SU-DHL-6 (cell line): ENCODE data around the gene SUGCT.

Experiments used
- EZH2phosphoT487 ChIP-seq: fragments of 200-600 bp; sonication (generic), shearing (Covaris generic); conservative IDR thresholded peaks from 2 replicates; pipeline ENCODE4 v1.6.1; 2018; ENCODE audit warnings: mild to moderate bottlenecking, antibody characterized with exemption, low read length, moderate library complexity, mixed read lengths
- TF ChIP-seq, protein P1 (sequence below): fragments of 200-600 bp; sonication (generic); IDR thresholded peaks from one replicate; pipeline ENCODE4 v1.5.1; 2017; ENCODE audit warnings: antibody characterized with exemption, mild to moderate bottlenecking, low read length, moderate library complexity; ENCODE audit not compliant: insufficient read depth, poor library complexity, severe bottlenecking

DNA sequence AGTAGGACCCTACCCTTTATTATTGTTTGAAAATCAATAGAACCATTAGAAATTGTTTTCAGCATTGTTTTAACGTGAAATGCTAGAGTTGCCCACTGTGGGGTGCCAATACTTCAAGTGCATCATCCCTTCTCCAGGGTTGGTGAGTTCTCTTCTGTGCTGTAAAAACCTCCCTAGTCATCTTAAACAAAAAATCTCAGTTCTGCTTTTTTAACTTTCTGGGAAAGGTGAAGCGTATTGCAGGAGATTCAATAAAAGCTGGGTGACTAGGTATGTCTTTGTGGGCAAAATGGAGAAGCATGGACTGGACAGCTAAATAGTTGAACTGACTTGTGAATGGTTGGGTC lies 699.1 kb downstream of the SUGCT start:
- TF ChIP-seq, protein P1, sequence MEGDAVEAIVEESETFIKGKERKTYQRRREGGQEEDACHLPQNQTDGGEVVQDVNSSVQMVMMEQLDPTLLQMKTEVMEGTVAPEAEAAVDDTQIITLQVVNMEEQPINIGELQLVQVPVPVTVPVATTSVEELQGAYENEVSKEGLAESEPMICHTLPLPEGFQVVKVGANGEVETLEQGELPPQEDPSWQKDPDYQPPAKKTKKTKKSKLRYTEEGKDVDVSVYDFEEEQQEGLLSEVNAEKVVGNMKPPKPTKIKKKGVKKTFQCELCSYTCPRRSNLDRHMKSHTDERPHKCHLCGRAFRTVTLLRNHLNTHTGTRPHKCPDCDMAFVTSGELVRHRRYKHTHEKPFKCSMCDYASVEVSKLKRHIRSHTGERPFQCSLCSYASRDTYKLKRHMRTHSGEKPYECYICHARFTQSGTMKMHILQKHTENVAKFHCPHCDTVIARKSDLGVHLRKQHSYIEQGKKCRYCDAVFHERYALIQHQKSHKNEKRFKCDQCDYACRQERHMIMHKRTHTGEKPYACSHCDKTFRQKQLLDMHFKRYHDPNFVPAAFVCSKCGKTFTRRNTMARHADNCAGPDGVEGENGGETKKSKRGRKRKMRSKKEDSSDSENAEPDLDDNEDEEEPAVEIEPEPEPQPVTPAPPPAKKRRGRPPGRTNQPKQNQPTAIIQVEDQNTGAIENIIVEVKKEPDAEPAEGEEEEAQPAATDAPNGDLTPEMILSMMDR, result peak; percentile 73
- no peak for TF ChIP-seq EZH2phosphoT487
